ENCODE data around the gene HOXA13. TPM values are rescaled to one million over a fixed set of nuclear protein-coding genes. Genes with fewer than 3 reads are reported as not detected.

The HOXA13 gene
- total RNA-seq, 1 experiment from 2014 or later, result not detected

DNA sequence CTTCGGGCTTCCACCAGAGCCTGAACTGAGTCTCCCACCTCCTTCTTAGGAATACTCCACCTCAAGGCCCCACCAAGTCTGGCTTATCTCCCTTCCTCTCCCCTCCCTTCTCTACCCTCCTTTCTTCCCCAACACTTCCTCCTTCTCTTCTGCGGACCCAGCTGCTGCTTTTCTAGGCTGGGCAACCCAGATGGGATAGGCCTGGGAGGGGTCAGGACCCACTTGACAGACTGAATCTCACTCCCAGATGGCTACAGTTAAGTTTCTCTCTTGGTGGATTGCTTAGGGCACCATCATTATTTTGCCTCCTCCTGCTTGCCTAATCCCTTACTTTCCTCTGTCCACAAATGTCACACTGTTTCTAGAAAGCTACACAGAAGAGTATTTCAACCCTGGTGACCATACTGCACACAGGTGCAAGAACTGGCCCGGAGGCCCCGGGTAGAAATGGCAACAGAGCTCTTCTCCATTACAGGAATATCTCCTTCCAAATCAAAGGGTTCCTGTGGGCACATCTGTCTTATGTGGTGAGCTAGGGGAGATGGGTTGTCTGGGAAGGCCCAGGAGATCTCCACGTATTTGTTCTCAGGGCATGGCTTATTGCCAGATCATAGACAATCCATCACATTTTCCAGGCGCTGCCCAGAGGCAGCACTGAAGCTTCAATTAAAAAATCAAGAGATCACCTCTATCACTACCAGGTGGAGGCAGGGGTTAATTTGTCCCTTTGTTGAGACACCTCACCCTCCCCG lies 9.7 kb downstream of the HOXA13 start:
- Mint-ChIP-seq H3K9me3 (ENCODE audit: unreplicated experiment) (no peaks in the 10 kb centered on the region), H3K36me3 (ENCODE audit: insufficient read depth, unreplicated experiment) (no peaks in the 10 kb centered on the region), H3K27me3 (ENCODE audit: insufficient read depth, unreplicated experiment) (peaks cover 9% of the 10 kb centered on the region), H3K4me3 (ENCODE audit: unreplicated experiment) (no peak overlapping the region), H3K4me1 (ENCODE audit: insufficient read depth, unreplicated experiment) (peaks cover 8% of the 10 kb centered on the region), H3K27ac (ENCODE audit: low read depth, unreplicated experiment) (no peak overlapping the region)
- DNase-seq (ENCODE audit: unreplicated experiment), result no peak
- intact Hi-C loops (cut with micrococcal nuclease), result loop anchor here (10.0 kb wide), 1 partner anchor 1735 kb away; no protein-coding TSS in a partner anchor
- BruUV-seq (replicated peaks), result no TSS peak
- TF ChIP-seq, protein P1, sequence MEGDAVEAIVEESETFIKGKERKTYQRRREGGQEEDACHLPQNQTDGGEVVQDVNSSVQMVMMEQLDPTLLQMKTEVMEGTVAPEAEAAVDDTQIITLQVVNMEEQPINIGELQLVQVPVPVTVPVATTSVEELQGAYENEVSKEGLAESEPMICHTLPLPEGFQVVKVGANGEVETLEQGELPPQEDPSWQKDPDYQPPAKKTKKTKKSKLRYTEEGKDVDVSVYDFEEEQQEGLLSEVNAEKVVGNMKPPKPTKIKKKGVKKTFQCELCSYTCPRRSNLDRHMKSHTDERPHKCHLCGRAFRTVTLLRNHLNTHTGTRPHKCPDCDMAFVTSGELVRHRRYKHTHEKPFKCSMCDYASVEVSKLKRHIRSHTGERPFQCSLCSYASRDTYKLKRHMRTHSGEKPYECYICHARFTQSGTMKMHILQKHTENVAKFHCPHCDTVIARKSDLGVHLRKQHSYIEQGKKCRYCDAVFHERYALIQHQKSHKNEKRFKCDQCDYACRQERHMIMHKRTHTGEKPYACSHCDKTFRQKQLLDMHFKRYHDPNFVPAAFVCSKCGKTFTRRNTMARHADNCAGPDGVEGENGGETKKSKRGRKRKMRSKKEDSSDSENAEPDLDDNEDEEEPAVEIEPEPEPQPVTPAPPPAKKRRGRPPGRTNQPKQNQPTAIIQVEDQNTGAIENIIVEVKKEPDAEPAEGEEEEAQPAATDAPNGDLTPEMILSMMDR (IDR thresholded peaks at IDR 0.05; ENCODE audit: unreplicated experiment), result no peak
- ChIA-PET POLR2A (no interaction called here), CTCF (interaction anchor here (0.5 to 3.2 kb wide), 7 partner anchors 11 to 1006 kb away, joined by 3 to 10 read pairs (median 4); no protein-coding TSS in a partner anchor)

DNA sequence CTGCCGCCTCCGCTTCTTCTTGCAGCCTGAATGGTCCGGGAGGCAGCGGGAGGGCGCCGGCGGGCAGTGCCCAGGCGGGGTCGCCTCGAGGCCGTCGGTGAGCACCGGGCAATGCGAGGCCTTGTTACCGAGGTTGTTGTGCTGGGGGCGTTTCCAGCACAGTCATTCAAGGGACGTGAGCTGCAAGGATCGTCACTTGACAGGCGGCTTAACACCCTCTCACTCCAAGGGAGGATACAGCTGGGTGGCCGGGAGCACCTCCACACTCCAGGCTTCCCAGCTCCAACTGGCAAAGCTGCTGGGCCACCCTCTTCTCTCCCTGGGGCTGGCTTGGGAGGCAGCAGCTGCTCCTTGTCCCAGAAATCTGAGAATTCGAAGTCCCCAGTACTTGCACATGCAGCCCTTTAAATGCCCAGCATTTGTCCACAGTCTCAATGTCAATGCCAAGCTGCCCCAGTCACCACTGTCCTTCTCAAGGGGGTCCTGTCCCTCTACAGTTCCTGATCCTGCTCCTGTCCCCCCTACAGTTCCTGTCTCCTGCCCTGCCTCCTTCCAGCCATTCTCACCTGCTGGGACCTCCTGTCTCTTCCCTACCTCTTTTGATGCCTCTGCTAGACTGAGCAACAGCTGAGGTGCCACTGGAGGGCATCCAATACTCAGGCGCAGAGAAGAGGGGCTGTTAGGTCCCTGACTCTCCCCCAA lies 10.4 kb downstream of the HOXA13 start:
- peaks cover 2% of the 10 kb centered on the region for H3K27me3 Mint-ChIP-seq (ENCODE audit: insufficient read depth, unreplicated experiment)
- BruUV-seq (replicated peaks), result no TSS peak
- no peak overlapping the region for H3K4me3 Mint-ChIP-seq (ENCODE audit: unreplicated experiment)
- POLR2A ChIA-PET, result no interaction called here
- CTCF ChIA-PET, result interaction anchor here (0.5 to 2.2 kb wide), 5 partner anchors 18 to 414 kb away, joined by 3 to 6 read pairs (median 3); no protein-coding TSS in a partner anchor
- H3K27ac Mint-ChIP-seq (ENCODE audit: low read depth, unreplicated experiment), result no peak overlapping the region
- no peaks in the 10 kb centered on the region for H3K9me3 Mint-ChIP-seq (ENCODE audit: unreplicated experiment)
- DNase-seq (ENCODE audit: unreplicated experiment), result no peak
- intact Hi-C loops (cut with micrococcal nuclease), result no loop called here
- H3K4me1 Mint-ChIP-seq (ENCODE audit: insufficient read depth, unreplicated experiment), result peaks cover 14% of the 10 kb centered on the region
- TF ChIP-seq, protein P1 (IDR thresholded peaks at IDR 0.05; ENCODE audit: unreplicated experiment), result no peak
- H3K36me3 Mint-ChIP-seq (ENCODE audit: insufficient read depth, unreplicated experiment), result no peaks in the 10 kb centered on the region

DNA sequence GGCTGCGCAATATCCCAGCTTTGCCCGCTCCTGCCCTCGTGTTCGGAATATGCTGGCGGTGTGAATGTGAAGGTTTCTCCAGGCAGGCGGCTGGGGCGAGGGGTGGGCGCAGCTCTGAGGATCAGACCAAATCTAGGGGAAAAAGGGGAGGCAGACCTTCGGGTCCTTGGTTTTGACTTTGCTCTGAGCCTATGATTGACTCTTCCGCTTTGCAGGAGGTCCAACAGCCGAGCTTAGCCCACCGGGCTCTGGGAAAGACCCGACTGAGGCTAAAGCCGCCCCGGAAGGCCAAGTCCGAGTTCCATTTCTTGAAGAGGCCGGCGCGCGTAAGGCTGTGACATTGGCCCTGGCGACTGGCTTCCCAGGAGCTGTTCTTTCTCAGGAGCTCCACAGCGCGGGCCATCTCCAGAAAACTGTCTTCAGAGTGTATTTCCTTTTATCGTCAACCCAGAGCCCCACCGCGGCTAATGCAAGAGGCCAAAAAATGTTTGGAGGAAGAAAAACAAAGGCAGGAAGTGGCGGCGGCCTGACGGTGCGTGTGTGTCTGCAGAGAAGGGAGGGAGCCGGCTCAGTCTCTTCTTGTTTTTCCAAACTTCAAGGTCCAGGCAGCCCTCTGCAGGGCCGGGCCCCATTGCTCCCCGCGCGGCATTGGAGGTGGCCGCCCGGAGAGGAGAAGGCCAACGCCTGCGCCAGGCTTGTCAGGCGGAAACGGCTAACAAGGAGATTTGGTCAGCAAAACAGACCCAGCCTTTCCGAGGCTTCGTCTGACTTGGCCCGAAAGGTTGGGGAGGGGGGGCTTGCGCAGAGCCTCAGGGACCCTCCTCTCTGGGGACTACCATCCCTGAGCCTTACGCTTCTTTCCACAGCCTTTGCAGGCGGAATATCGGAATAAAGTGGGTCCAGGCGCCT lies 11.3 kb downstream of the HOXA13 start:
- ChIA-PET CTCF (interaction anchor here (0.6 to 2.0 kb wide), 3 partner anchors 10 to 593 kb away, joined by 3 to 9 read pairs (median 3); no protein-coding TSS in a partner anchor), POLR2A (no interaction called here)
- Mint-ChIP-seq H3K27ac (ENCODE audit: low read depth, unreplicated experiment) (no peak overlapping the region), H3K4me1 (ENCODE audit: insufficient read depth, unreplicated experiment) (peaks cover 14% of the 10 kb centered on the region), H3K27me3 (ENCODE audit: insufficient read depth, unreplicated experiment) (no peaks in the 10 kb centered on the region), H3K36me3 (ENCODE audit: insufficient read depth, unreplicated experiment) (no peaks in the 10 kb centered on the region), H3K9me3 (ENCODE audit: unreplicated experiment) (no peaks in the 10 kb centered on the region), H3K4me3 (ENCODE audit: unreplicated experiment) (no peak overlapping the region)
- no peak for DNase-seq (ENCODE audit: unreplicated experiment)
- intact Hi-C loops (cut with micrococcal nuclease), result no loop called here
- TF ChIP-seq, protein P1 (IDR thresholded peaks at IDR 0.05; ENCODE audit: unreplicated experiment), result no peak
- BruUV-seq (replicated peaks), result no TSS peak

All from MCF 10A (cell line).